ENCODE measurements around the gene E4F1.

- no peak for TF ChIP-seq NR2C2 (CRISPR knock-in tag; IDR thresholded peaks at IDR 0.05)
- TF ChIP-seq NR2C2 (tag; IDR thresholded peaks at IDR 0.05) = no peak
- no peak for TF ChIP-seq SRSF1 (IDR thresholded peaks at IDR 0.05; ENCODE audit: low read depth, low read length)
- no peak for TF ChIP-seq ETS1 (conservative IDR thresholded peaks at IDR 0.05; ENCODE audit: control insufficient read depth, low read depth, low read length)
- no peak for TF ChIP-seq TEAD4 (IDR thresholded peaks at IDR 0.05; ENCODE audit: low read length)
- TF ChIP-seq TEAD4 (CRISPR knock-in tag; IDR thresholded peaks at IDR 0.05; ENCODE audit: borderline replicate concordance) = no peak
- no peak for TF ChIP-seq ZFP30 (CRISPR knock-in tag; IDR thresholded peaks at IDR 0.05; ENCODE audit: borderline replicate concordance)
- no peak for TF ChIP-seq ZNF586 (CRISPR knock-in tag; conservative IDR thresholded peaks at IDR 0.05)
- TF ChIP-seq E2F6 (IDR thresholded peaks at IDR 0.05; ENCODE audit: borderline replicate concordance in 1 of 2, extremely low read depth in 1 of 2, insufficient read depth in 1 of 2, insufficient read length in 1 of 2, low read depth in 1 of 2, low read length in 1 of 2, poor library complexity in 1 of 2, severe bottlenecking in 1 of 2) = no peak
- no peak for TF ChIP-seq ZZZ3 (IDR thresholded peaks at IDR 0.05)
- no peak for TF ChIP-seq ZNF644 (tag; IDR thresholded peaks at IDR 0.05; ENCODE audit: low read depth)
Observed at GRCh38 chr16:2275476-2276367, 52.3 kb downstream of the E4F1 start.

Data from K562 (cell line).